Kasumi-1 (cell line): ENCODE data around the gene ARHGAP11B.
"Not testable (repeated sequence)": the region's sequence is repeated elsewhere in the genome, so short reads cannot be mapped to it uniquely, and the experiment has no call there.

Source experiments
- DNase-seq, 2 experiments: peaks; one replicate each; lab custom pipeline; 2025; lab: John Stamatoyannopoulos, UW

Gene ARHGAP11B

DNA sequence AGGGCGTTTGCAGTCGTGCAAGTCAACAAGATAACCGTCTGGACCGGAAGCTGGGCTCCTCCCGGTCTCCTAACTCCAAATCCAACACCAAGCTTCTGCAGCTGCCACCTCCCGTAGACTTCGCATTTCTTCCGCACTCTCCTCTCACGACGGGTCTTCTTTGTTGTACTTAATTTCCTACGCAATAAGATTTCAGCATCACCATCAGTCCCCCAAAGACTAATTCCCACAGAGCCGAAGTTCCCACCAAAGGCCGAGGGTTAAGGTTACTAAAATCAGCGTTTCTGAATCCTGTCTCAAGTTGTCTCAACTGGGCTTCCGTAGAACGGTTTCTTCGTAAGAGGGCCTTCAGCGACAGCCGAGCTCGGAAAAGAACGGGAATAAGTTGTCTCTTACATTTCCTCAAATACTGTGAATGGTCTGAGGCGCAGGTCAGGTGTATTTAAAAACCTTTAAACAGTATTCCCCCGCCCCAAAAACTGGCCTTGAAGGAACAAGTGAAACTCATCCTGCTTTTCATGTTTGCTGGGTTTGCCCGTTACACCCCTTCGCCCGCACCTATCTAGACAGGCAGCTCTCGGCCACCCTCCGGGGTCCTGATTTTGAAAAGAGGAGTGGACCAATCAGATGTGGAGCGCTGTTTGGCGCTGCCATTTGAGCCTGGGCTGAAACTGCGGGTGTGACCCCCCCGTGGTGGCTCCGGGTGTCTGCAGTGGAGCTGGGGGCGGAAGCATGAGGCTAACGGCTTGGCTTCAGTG lies at the start of gene ARHGAP11B:
Gene ARHGAP11B, plus strand, starts transcription at position 693 of the 758 bp plus-strand sequence.
- DNase-seq: not testable (repeated sequence)

DNA sequence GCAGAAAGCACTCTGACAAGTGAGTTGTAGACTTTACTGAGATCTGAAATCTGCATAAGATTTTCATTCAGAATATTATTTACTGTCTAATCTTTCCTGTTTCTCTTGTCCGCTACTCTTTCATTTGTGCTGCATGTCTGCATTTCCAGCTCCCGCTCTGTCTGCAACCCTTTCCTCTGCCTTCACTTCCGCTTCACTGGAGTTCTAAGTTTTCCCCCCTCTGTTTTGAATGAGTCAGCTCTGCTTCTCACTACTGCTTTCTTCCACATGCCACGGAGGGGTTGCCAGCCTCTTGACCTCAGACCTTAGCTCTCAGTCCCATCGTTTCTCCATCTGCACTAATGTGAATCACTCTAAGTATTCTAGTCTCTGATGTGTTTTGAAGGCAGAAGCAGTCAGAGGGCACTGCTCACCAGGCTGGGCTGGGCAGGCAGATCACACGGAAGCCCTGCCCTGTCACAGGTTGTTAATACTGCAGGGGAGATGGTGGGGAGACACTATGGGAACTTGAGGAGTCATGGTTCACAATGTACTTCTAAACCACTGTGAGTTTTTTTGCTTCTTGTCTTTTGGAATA lies 46.4 kb upstream of the ARHGAP11B start:
- not testable (repeated sequence) for DNase-seq

DNA sequence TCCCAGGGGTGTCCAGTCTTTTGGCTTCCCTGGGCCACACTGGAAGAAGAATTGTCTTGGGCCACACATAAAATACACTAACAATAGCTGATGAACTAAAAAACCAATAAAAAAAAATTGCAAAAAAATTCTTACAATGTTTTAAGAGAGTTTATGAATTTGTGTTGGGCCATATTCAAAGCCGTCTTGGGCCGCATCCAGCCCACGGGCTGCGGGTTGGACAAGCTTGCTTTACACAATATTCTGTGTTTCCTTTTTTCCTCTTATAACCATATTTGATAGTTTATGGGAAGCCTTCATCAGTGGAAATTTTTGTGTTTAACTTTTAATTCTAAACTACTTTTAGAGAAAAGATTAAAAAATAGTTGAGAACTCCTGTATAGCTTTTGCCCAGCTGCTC lies 45.2 kb upstream of the ARHGAP11B start:
- DNase-seq: not testable (repeated sequence)

DNA sequence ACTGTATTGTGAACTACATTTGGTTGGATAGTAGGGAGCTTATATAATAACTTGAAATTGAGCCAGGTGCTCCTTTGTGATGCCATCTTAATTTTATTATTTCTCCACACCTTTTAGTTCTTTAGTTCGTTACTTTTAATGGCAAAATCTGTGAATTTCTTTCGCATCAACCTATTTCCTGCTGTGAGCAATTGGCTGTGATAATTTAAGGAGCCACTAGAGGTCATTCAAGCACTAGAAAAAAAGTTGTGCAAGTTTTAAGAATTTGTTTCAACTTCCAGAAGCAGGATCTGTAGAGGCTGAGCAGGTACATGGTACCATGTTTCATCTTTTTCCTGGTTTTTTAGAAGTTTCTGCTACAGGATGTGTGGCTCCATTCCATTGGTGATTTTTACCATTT lies 27.0 kb upstream of the ARHGAP11B start:
- not testable (repeated sequence) for DNase-seq

DNA sequence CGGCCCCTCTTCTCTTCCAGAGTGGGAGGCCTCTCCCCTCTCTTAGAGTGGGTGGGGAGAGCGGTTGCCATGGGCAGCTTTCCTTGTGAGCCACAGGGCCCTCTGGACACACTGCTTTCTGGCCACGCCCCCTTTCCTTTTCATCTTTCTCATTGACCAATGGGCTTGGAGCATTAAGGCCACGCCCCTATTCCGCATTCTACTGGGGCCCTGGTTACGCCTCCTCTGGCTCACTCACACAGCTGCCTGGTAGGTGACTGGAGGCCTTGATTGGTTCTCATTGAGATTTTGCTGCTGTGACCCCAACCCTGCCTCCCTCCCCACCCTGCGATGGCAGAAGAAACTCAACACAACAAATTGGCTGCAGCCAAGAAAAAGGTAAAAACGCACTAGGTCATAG lies 22.1 kb upstream of the ARHGAP11B start, which contains the start of gene GOLGA8H:
Gene GOLGA8H, plus strand, starts transcription at position 233 of the 400 bp plus-strand sequence. Its CDS starts 98 bp downstream, at position 331.
- not testable (repeated sequence) for DNase-seq

DNA sequence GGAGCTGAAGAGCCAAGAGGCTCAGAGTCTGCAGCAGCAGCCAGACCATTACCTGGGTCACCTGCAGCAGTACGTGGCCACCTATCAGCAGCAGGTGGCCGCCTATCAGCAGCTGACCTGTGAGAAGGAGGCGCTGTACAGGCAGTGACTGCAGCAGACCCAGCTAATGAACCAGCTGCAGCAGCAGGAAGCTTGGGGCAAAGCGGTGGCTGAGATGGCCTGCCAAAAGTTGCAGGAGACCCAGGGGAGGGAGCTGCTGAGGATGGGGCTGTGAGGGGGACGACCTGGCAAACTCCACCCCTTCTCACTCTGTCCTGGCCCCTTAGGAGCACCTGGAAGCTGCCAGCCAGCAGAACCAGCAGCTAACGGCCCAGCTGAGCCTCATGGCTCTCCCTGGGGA lies 13.7 kb upstream of the ARHGAP11B start:
- DNase-seq: not testable (repeated sequence)

DNA sequence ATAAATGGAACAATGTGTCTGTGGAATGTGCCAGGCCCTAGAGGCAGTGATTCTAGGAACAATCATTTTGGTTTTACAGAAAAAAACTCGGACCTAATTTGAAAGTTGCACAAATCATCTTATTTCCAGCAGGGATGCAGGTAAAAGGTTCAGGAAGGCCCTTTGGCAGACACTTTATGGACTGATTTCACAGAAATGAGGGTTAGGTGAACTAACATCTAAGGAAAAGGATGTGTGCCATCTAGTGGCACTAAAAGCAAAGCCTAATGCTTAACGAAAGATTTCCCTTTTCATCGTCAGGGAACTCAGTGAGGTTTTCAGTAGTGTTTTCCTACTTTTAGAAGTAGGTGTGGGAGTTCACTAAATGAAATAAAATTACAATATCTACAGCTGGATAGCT lies 4.6 kb upstream of the ARHGAP11B start:
- not testable (repeated sequence) for DNase-seq

DNA sequence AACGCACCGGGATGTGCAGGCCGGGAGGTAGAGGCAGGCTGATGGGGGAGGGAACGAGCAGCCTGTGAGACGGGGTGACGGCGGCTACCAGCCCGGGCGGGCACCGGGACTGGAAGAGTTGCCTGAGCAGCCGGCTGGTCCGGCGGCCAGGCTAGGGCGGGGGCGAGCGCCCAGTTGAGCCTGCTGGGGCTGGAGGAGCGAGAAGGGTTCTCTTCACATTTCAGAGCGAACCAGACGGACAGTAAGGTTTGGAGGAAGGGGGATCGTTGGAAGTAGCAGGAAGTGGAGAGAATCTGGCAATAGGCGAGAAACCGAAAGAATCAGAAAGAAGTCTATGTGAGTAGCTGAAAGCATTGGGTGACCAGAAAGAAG lies 252 bp downstream of the ARHGAP11B start:
- DNase-seq: not testable (repeated sequence)

DNA sequence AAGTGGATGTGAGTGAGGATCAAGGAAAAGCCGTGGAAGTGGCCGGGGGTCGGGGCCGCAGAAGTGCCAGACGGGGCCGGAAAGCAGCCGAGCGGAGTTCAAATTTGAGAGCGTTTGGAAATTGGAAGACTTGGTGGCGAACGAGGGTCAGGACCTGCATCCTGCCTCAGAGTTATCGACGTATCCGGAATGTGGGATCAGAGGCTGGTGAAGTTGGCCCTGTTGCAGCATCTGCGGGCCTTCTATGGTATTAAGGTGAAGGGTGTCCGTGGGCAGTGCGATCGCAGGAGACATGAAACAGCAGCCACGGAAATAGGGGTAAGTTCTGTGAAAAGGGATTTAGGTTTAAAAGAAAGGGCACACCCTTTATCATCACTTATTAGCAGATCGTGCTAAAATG lies 704 bp downstream of the ARHGAP11B start:
- not testable (repeated sequence) for DNase-seq

DNA sequence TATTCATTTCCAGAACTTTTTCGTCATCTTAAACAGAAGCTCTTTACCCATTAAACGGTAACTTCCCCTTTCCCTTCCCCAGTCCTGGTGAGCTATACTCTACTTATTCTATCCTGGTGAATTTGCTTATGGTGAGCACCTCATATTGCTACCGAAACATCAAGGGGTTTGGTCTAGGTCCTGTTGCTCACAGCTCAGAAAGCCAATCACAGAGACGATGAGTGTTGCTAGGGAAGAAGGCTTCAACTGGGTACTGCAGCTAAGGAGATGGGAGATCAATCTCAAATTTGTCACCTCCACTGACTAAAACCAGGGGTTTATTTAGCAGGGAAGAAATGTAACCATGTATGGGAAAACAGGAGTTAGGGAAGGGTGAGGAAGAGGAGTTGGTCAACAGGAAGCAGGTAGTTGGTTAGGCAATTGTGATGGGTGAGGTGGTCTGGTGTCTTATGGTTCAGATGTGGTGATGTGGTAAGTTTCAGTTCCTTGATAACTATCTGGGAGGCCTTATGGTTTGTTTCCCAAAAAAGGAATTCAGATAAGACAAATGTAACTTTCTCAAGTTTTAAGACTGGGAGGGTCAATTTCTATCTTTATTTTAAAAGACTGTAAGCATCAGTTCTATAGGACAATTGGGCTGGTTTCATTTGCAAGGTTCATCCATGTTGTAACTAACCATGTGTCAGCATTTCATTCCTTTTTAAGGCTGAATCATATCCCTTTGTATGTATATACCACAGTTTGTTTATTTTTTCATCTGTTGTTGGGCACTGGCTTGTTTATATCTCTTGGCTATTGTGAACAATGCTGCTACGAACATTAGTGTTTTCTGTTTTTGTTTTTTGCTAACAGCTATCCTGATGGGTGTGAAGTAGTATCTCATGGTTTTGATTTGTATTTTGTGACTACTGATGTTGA lies 24.3 kb downstream of the ARHGAP11B start:
- peak; percentile 1 to 5 for DNase-seq

DNA sequence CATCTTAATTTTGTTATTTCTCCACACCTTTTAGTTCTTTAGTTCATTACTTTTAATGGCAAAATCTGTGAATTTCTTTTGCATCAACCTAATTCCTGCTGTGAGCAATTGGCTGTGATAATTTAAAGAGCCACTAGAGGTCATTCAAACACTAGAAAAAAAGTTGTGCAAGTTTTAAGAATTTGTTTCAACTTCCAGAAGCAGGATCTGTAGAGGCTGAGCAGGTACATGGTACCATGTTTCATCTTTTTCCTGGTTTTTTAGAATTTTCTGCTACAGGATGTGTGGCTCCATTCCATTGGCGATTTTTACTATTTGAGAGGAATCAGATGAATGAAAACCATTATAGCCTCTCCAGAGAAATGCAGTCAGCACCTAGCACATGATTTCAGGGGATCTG lies 35.2 kb downstream of the ARHGAP11B start:
- peak; percentile 17 to 20 for DNase-seq

DNA sequence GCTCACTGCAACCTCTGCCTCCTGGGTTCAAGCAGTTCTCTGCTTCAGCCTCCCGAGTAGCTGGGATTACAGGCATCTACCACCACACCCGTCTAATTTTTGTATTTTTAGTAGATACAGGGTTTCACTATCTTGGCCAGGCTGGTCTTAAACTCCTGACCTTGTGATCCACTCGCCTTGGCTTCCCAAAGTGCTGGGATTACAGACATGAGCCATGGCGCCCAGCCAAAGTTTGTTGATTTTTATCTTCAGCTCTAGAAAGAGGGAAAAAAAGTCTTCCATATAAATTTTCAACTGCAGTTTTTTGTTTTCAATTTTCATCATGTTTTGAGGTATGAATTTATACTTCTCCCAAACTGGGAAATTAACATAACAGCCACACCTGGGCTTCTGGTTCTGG lies 43.7 kb downstream of the ARHGAP11B start:
- DNase-seq: not testable (repeated sequence)

DNA sequence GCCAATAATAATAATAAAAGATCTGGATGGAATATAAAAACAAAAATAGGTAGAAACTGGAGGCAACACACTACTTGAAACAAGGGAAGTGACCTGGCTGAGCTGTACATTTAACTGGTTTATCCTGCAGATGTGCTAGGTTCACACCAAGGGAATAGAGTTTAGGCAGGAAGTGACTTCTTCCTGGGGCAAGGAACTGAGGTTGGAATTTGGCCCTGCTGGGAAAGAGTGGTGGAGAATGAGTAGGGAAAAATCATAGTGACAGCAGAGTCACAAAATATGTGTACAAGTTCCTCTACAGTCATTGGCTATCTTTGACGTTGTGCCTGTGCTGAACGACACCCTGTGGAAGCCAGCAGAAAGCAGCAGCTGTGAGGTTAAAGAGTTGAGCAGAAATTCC lies 44.1 kb downstream of the ARHGAP11B start:
- no peak for DNase-seq

DNA sequence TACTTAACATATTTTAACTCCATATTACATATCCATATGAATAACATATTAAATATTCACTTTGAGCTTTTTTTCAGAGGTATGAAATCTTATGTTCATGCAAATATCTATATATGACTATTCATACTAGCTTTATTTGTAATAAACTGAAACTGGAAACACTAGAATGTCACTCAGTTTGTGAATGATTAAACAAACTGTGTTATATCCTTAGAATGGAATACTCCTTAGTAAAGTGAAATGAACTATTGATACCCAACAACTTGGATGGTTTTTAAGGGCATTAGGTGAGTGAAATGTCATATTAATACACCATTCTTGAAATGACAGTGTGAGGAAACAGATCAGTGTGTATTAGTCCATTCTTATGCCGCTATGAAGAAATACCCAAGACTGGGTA lies 45.4 kb downstream of the ARHGAP11B start:
- DNase-seq: no peak

DNA sequence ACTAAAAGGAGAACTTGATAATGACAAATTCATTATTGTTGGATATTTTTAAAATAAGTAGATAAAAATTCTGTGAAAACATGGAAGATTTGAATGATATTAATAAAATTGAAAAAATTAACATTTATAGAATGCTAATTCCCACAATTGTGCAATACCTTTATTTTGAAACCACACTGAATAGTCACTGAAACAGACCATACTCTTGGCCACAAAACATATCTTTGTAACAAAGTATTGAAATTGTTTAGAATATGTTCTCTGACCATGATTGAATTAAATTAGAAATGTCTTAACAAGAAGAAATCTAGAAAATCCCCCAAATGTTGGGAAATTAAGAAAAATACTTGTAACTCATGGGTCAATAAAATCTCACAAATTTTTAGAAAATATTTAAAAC lies 49.2 kb downstream of the ARHGAP11B start:
- DNase-seq: no peak

DNA sequence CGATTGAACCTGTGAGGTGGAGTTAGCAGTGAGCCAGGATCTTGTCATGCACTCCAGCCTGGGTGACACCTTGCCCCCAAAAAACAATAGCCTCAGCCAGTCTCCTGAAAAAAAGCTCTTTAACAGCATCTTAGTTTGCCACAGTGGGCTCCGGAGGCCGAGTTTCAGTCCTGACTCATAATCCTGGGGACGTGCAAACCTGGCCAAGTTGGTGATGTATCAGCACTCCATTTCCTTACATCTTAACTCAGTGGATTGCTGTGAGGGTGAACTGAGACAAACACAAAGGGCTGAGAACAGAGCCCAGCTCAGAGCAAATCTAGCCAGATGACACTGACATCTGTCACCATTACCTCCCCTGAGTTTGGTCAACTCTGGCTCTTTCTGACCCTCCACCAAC lies 50.0 kb downstream of the ARHGAP11B start:
- DNase-seq: not testable (repeated sequence)

DNA sequence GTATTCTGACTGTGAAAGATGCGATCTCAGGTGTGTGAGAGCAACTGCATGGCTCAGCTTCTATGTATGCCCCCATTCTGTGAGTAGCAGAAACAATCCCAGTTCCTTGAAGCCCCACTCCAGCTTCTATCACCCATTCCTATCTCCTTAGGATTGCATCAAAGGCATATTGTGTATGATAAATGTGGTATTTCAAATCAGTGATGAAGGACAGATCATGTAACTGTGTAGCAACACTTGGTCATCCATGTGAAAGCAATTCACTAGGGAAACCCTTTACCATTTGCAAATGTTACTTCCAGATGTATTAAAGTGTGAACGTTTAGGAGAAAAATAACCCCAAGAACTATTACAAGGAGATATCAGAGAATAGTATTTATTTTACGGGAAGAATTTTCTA lies 55.1 kb downstream of the ARHGAP11B start:
- not testable (repeated sequence) for DNase-seq

DNA sequence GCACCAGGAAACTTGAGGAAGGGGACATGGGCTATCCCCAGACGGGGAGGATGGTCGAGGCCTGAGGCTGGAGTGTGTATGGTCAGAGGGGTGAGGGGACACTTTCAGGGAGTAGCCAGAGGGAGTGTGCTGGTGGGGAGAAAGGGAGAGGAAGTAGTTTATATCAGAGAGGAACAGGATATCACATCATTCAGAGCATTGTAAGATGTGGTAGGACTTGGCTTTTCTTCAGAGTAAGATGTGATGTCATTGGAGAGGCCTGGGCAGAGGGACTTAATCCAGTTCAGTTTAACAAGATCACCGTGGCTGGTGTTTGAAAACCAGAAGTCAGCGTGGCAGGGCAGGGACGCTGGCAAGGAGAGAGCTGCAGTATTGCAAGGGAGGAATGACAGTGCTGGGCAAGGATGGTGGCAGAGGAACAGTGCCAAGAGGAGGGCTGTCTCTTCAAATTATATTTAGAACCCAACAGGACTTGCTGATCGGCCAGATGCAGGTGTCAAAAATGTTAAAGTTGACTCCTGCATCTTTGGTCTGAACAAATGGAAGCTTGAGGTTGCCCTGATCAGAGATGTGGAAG lies 59.9 kb downstream of the ARHGAP11B start:
- DNase-seq: peak; percentile 1 to 14

DNA sequence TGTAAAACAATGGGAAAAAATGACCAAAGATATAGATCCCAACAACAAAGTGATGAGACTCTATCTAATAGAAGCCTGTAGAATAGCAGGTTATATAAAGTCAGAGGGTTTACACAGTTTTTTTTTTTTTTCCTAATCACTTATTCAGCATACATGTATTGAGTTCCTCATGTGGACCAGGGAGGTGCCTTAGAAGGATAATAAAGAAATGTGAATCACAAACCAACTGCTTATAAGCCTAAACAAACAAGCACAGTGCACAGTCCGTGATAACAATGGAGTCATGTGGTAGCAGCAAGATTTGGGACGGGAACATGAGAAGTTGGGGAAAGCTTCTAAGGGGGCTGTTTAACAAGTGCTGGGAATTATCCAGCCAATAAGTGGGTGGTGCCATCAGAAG lies 60.7 kb downstream of the ARHGAP11B start:
- not testable (repeated sequence) for DNase-seq
